GM19467 (cell line): ENCODE data around the gene PKNOX2.

Experiments
- ATAC-seq: cut with Tn5 transposase; IDR thresholded peaks from one replicate; pipeline ENCODE4 v1.9.1; 2021; ENCODE audit warnings: mild to moderate bottlenecking, moderate library complexity; ENCODE audit not compliant: unreplicated experiment

PKNOX2 gene

GRCh38 chr11:125429174-125429707 lies 264.7 kb downstream of the PKNOX2 start:
- ATAC-seq: no peak

- ATAC-seq: no peak
Measured at GRCh38 chr11:125429807-125430678, 265.5 kb downstream of the PKNOX2 start.

GRCh38 chr11:125431009-125431408 lies 266.5 kb downstream of the PKNOX2 start:
- ATAC-seq: no peak

GRCh38 chr11:125431481-125431880 lies 266.9 kb downstream of the PKNOX2 start:
- ATAC-seq: no peak

GRCh38 chr11:125433454-125434121 lies 269.0 kb downstream of the PKNOX2 start:
- no peak for ATAC-seq

GRCh38 chr11:125435461-125436238 lies 271.1 kb downstream of the PKNOX2 start:
- ATAC-seq: no peak

GRCh38 chr11:125441648-125442410 lies 277.3 kb downstream of the PKNOX2 start:
- no peak for ATAC-seq

- no peak for ATAC-seq
Measured at GRCh38 chr11:125442946-125443345, 278.4 kb downstream of the PKNOX2 start.

- ATAC-seq: no peak
Measured at GRCh38 chr11:125443767-125444311, 279.3 kb downstream of the PKNOX2 start.

GRCh38 chr11:125445731-125446130 lies 281.2 kb downstream of the PKNOX2 start:
- no peak for ATAC-seq

GRCh38 chr11:125446279-125446678 lies 281.7 kb downstream of the PKNOX2 start:
- ATAC-seq: no peak

GRCh38 chr11:125447721-125448120 lies 283.2 kb downstream of the PKNOX2 start:
- ATAC-seq: no peak

- no peak for ATAC-seq
Measured at GRCh38 chr11:125448136-125448535, 283.6 kb downstream of the PKNOX2 start.

GRCh38 chr11:125449565-125449964 lies 285.0 kb downstream of the PKNOX2 start:
- ATAC-seq: no peak

- no peak for ATAC-seq
Measured at GRCh38 chr11:125451400-125452124, 287.0 kb downstream of the PKNOX2 start.

- ATAC-seq: no peak
Measured at GRCh38 chr11:125452125-125452470, 287.5 kb downstream of the PKNOX2 start.

- ATAC-seq: no peak
Measured at GRCh38 chr11:125454047-125454446, 289.5 kb downstream of the PKNOX2 start.

- no peak for ATAC-seq
Measured at GRCh38 chr11:125455851-125456250, 291.3 kb downstream of the PKNOX2 start.

- ATAC-seq: no peak
Measured at GRCh38 chr11:125457814-125458343, 293.3 kb downstream of the PKNOX2 start.
